HepG2 (cell line): ENCODE measurements around the gene VARS2. TPM values are rescaled to one million over a fixed set of nuclear protein-coding genes. Genes with fewer than 3 reads are reported as not detected.
A peak's percentile ranks its signal among the peaks of the same experiment; 100 is the strongest.

Experiments
- ATAC-seq: fragments of 200-7000 bp; cut with Tn5 transposase; 3 replicates; pipeline ENCODE4 v1.9.1; 2020; ENCODE audit warnings: mild to moderate bottlenecking, moderate library complexity
- BruUV-seq: library from RNA; stranded (reverse); fragments of 400-500 nt; replicated peaks from 2 replicates; lab custom pipeline; 2021; lab: Mats Ljungman, UMichigan
- CTCF ChIA-PET: fragments of 300-600 bp; formaldehyde crosslinking; extraction: SDS; loops from one replicate; lab custom pipeline; 2021; ENCODE audit warnings: low total read pairs, inconsistent platforms, low intra/inter-chr PET ratio; lab: Yijun Ruan, JAX
- POLR2A ChIA-PET: fragments of 350-600 bp; sonication (Branson Sonifier 250); formaldehyde crosslinking; loops from one replicate; lab custom pipeline; 2020; ENCODE audit warnings: antibody characterized with exemption, inconsistent platforms; lab: Yijun Ruan, JAX
- DNase-seq: peaks from one replicate; pipeline ENCODE4 v3.0.0-alpha.2; 2015; ENCODE audit warnings: low spot score
- FAIRE-seq: peaks from 3 replicates; lab custom pipeline; 2011; peaks lifted over from hg19 to GRCh38; lab: Jason Lieb, UNC
- H2AFZ ChIP-seq: one replicate; pipeline ENCODE4 v1.6.1; 2011; ENCODE audit warnings: low read length, inconsistent platforms
- H3K27ac ChIP-seq: fragments of 300-600 bp; 3 replicates; pipeline ENCODE4 v1.8.0; 2011; ENCODE audit warnings: mixed run types, mild to moderate bottlenecking, mixed read lengths, low read length, inconsistent platforms; ENCODE audit not compliant: insufficient read depth; ENCODE audit errors: extremely low read length
- H3K27me3 ChIP-seq, 2 experiments: fragments of 200-600 bp in 1 of 2; 2 replicates in 1 of 2; 3 replicates in 1 of 2; pipeline versions ENCODE4 v1.6.0 to v1.8.0; 2011; ENCODE audit warnings: low read length in 2 of 2, mild to moderate bottlenecking in 2 of 2, moderate library complexity in 2 of 2, inconsistent platforms in 1 of 2; ENCODE audit not compliant: insufficient read depth in 2 of 2, control insufficient read depth in 1 of 2
- H3K36me3 ChIP-seq, 2 experiments: fragments of 200-600 bp in 1 of 2; replicated peaks in 1 of 2; 2 replicates in 1 of 2; 3 replicates in 1 of 2; pipeline versions ENCODE4 v1.5.1 to v1.8.0; 2011; ENCODE audit warnings: low read length in 2 of 2, inconsistent platforms in 1 of 2; ENCODE audit not compliant: insufficient read depth in 2 of 2, control insufficient read depth in 1 of 2
- H3K4me1 ChIP-seq: 2 replicates; pipeline ENCODE4 v1.5.1; 2012; ENCODE audit warnings: low read length, inconsistent platforms; ENCODE audit not compliant: insufficient read depth
- H3K4me2 ChIP-seq: 2 replicates; pipeline ENCODE4 v1.6.0; 2011; ENCODE audit warnings: low read depth, low read length, inconsistent platforms
- H3K4me3 ChIP-seq, 3 experiments: fragments of 200-600 bp in 1 of 3; sonication (generic), shearing (Covaris generic) in 1 of 3; replicated peaks in 1 of 3; 2 replicates each; pipeline ENCODE4 v1.5.1; 2011 to 2016; ENCODE audit warnings: low read length in 3 of 3, inconsistent platforms in 2 of 3, low read depth in 2 of 3, mild to moderate bottlenecking in 2 of 3, control low read depth in 1 of 3, mixed read lengths in 1 of 3; ENCODE audit not compliant: insufficient read depth in 1 of 3
- H3K79me2 ChIP-seq: one replicate; pipeline ENCODE4 v1.6.1; 2011; ENCODE audit warnings: low read length, inconsistent platforms; ENCODE audit not compliant: insufficient read depth
- H3K9ac ChIP-seq: 2 replicates; pipeline ENCODE4 v1.6.0; 2011; ENCODE audit warnings: mild to moderate bottlenecking, low read depth, low read length, inconsistent platforms; ENCODE audit not compliant: insufficient read depth
- H3K9me3 ChIP-seq: 2 replicates; pipeline ENCODE4 v1.5.1; 2012; ENCODE audit warnings: mild to moderate bottlenecking, low read length
- H4K20me1 ChIP-seq: 2 replicates; pipeline ENCODE4 v1.6.0; 2011; ENCODE audit warnings: inconsistent platforms, mild to moderate bottlenecking, low read length, moderate library complexity; ENCODE audit not compliant: insufficient read depth
- HES4 ChIP-seq: sonication (generic); formaldehyde crosslinking; IDR thresholded peaks from 2 replicates; pipeline ENCODE4 v1.9.0; 2021; ENCODE audit warnings: mild to moderate bottlenecking, missing genetic modification reagents, borderline replicate concordance
- SP140L ChIP-seq: sonication (generic); formaldehyde crosslinking; IDR thresholded peaks from 2 replicates; pipeline ENCODE4 v1.4.0; 2020; ENCODE audit warnings: missing genetic modification reagents, borderline replicate concordance
- ZBTB34 ChIP-seq: sonication (generic); formaldehyde crosslinking; IDR thresholded peaks from 2 replicates; pipeline ENCODE4 v1.8.0; 2022; ENCODE audit warnings: mild to moderate bottlenecking, missing genetic modification reagents
- ZFP82 ChIP-seq: sonication (generic); formaldehyde crosslinking; IDR thresholded peaks from 2 replicates; pipeline ENCODE4 v1.5.1; 2020; ENCODE audit warnings: mild to moderate bottlenecking, missing genetic modification reagents, borderline replicate concordance
- ZNF281 ChIP-seq: sonication (generic); formaldehyde crosslinking; IDR thresholded peaks from 2 replicates; pipeline ENCODE4 v1.4.0; 2020; ENCODE audit warnings: missing genetic modification reagents, borderline replicate concordance
- ZNF317 ChIP-seq: sonication (generic); formaldehyde crosslinking; IDR thresholded peaks from 2 replicates; pipeline ENCODE4 v1.5.0; 2020; ENCODE audit warnings: mild to moderate bottlenecking, missing genetic modification reagents
- ZNF687 ChIP-seq: sonication (generic); formaldehyde crosslinking; IDR thresholded peaks from 2 replicates; pipeline ENCODE4 v1.5.1; 2020; ENCODE audit warnings: mild to moderate bottlenecking, missing genetic modification reagents, moderate library complexity
- WGBS: methylation state at CpG from one replicate; pipeline ENCODE4 v1.1.6; 2017; ENCODE audit warnings: low lambda C conversion rate; 5-methylcytosine and 5-hydroxymethylcytosine counted together
- in situ Hi-C: cut with HindIII; loops from 2 replicates; pipeline ENCODE4 v1.10.0; 2017; ENCODE audit warnings: low pct_unique_long_range_greater_than_20kb; ENCODE audit not compliant: extremely low pct_ligation_motif_present
- intact Hi-C: fragments of 100-400 bp; cut with micrococcal nuclease; formaldehyde crosslinking; loops from one replicate; pipeline ENCODE4 v1.10.0; 2022; ENCODE audit not compliant: unreplicated experiment
- polyA plus RNA-seq, 8 experiments: library from polyadenylated mRNA; depleted of rRNA in 3 of 8; stranded (reverse) in 7 of 8; unstranded in 1 of 8; fragments of >200 nt; fragmentation: Illumina TruSeq in 4 of 8; extraction: Trizol in 4 of 8; gene quantifications; 2 replicates each; pipeline versions ENCODE4 v1.2.1 to v1.2.3, GENCODE V29; 2011 to 2016; ENCODE audit warnings: low read depth in 4 of 8, missing spikeins in 1 of 8, mixed read lengths in 1 of 8; ENCODE audit not compliant: insufficient read depth in 1 of 8
- total RNA-seq, 5 experiments: library from RNA; depleted of rRNA; stranded (reverse); fragments of >200 nt; fragmentation: Illumina TruSeq; extraction: Trizol; gene quantifications; 2 replicates each; pipeline ENCODE4 v1.2.3, GENCODE V29; 2016; ENCODE audit warnings: low read depth in 1 of 5
- TF ChIP-seq, protein P1 (sequence below), 2 experiments: IDR thresholded peaks; 2 replicates each; pipeline ENCODE4 v1.6.1; 2011 to 2012; ENCODE audit warnings: low read length in 2 of 2, borderline replicate concordance in 1 of 2, low read depth in 1 of 2, mild to moderate bottlenecking in 1 of 2, moderate library complexity in 1 of 2

Gene VARS2
- total and polyA plus RNA-seq, 2 of the 13 experiments (the other 11 are each of a cell fraction or from before 2014, with no cell fraction given), result 61.8 to 71.8 TPM

GRCh38 chr6:30907758-30908591 lies 6.1 kb upstream of the VARS2 start, which contains the start of gene GTF2H4:
Gene GTF2H4, plus strand, starts transcription at chr6:30908207.
- CTCF ChIA-PET, result no interaction called here
- in situ Hi-C loops, result no loop called here
- intact Hi-C loops, result loop anchor here (1.0 to 2.0 kb wide), 2 partner anchors 23 to 31 kb away; no protein-coding TSS in a partner anchor
- H3K9me3 ChIP-seq, result no peaks in the 10 kb centered on the region
- ATAC-seq, result peak; percentile 95
- H3K9ac ChIP-seq, result peak within 1 kb of the TSS; percentile 74
- WGBS, result under 1% methylated on average over 45 of the region's 49 CpGs
- peak within 1 kb of the TSS; percentile 76 to 98 (median 82) for H3K4me3 ChIP-seq
- peak; percentile 96 for FAIRE-seq
- no peaks in the 10 kb centered on the region; a peak in 1 of 5 replicates for H3K27me3 ChIP-seq
- H3K4me1 ChIP-seq, result peaks cover 35% of the 10 kb centered on the region
- H3K27ac ChIP-seq, result peak within 1 kb of the TSS; percentile 59
- POLR2A ChIA-PET, result interaction anchor here (0.6 to 5.4 kb wide), 9 partner anchors 9 to 337 kb away, joined by 3 to 45 read pairs (median 3); partner anchors contain the start of genes ABCF1, DDR1 and DHX16
- H3K79me2 ChIP-seq, result peaks cover 17% of the 10 kb centered on the region
- BruUV-seq, result TSS peak; percentile 48
- H2AFZ ChIP-seq, result no peak within 1 kb of the TSS
- H3K4me2 ChIP-seq, result peak within 1 kb of the TSS; percentile 93
- no peaks in the 10 kb centered on the region for H4K20me1 ChIP-seq
- H3K36me3 ChIP-seq, result peaks cover 4 to 21% of the 10 kb centered on the region in 2 experiments; a peak in 4 of 5 replicates
- peak; percentile 99 for DNase-seq
- TF ChIP-seq ZNF281 (CRISPR knock-in tag) (no peak; the same call in none of the 2 replicates), HES4 (peak; percentile 75; the same call in 1 of the 2 replicates), ZNF687 (CRISPR knock-in tag) (peak; percentile 89), ZNF317 (CRISPR knock-in tag) (no peak), SP140L (no peak), ZBTB34 (CRISPR knock-in tag) (peak; percentile 76; the same call in 1 of the 2 replicates), ZFP82 (CRISPR knock-in tag) (peak; percentile 91; the same call in 1 of the 2 replicates)
- TF ChIP-seq, protein P1, sequence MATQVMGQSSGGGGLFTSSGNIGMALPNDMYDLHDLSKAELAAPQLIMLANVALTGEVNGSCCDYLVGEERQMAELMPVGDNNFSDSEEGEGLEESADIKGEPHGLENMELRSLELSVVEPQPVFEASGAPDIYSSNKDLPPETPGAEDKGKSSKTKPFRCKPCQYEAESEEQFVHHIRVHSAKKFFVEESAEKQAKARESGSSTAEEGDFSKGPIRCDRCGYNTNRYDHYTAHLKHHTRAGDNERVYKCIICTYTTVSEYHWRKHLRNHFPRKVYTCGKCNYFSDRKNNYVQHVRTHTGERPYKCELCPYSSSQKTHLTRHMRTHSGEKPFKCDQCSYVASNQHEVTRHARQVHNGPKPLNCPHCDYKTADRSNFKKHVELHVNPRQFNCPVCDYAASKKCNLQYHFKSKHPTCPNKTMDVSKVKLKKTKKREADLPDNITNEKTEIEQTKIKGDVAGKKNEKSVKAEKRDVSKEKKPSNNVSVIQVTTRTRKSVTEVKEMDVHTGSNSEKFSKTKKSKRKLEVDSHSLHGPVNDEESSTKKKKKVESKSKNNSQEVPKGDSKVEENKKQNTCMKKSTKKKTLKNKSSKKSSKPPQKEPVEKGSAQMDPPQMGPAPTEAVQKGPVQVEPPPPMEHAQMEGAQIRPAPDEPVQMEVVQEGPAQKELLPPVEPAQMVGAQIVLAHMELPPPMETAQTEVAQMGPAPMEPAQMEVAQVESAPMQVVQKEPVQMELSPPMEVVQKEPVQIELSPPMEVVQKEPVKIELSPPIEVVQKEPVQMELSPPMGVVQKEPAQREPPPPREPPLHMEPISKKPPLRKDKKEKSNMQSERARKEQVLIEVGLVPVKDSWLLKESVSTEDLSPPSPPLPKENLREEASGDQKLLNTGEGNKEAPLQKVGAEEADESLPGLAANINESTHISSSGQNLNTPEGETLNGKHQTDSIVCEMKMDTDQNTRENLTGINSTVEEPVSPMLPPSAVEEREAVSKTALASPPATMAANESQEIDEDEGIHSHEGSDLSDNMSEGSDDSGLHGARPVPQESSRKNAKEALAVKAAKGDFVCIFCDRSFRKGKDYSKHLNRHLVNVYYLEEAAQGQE (IDR thresholded peaks at IDR 0.05; ENCODE audit: borderline replicate concordance in 1 of 2, low read depth in 1 of 2, low read length in 2 of 2), result peak in 1 of 2 experiments; percentile 42; a peak in 1 of 4 replicates
